HEK293 (cell line): ENCODE data around the gene TLE2.

ENCODE experiments used
- BCL11A ChIP-seq: fragments of 450-650 bp; formaldehyde crosslinking; IDR thresholded peaks from 2 replicates; pipeline ENCODE4 v1.5.1; 2016; ENCODE audit warnings: low read depth, missing biosample characterization, missing genetic modification characterization
- EGR2 ChIP-seq: fragments of 450-650 bp; formaldehyde crosslinking; IDR thresholded peaks from 2 replicates; pipeline ENCODE4 v1.5.1; 2016; ENCODE audit warnings: low read depth, missing biosample characterization, missing genetic modification characterization
- ELK4 ChIP-seq: IDR thresholded peaks from 2 replicates; pipeline ENCODE4 v1.6.1; 2011; ENCODE audit warnings: mild to moderate bottlenecking, low read depth, low read length, borderline replicate concordance
- PRDM6 ChIP-seq: fragments of 450-650 bp; formaldehyde crosslinking; IDR thresholded peaks from 2 replicates; pipeline ENCODE4 v1.5.1; 2017; ENCODE audit warnings: missing biosample characterization, missing genetic modification characterization
- SP7 ChIP-seq: fragments of 450-650 bp; formaldehyde crosslinking; IDR thresholded peaks from 2 replicates; pipeline ENCODE4 v1.5.1; 2016; ENCODE audit warnings: missing biosample characterization, missing genetic modification characterization
- ZBTB17 ChIP-seq: fragments of 450-650 bp; formaldehyde crosslinking; IDR thresholded peaks from 2 replicates; pipeline ENCODE4 v1.5.1; 2016; ENCODE audit warnings: missing biosample characterization, missing genetic modification characterization
- ZBTB20 ChIP-seq: fragments of 450-650 bp; formaldehyde crosslinking; IDR thresholded peaks from 2 replicates; pipeline ENCODE4 v1.5.1; 2016; ENCODE audit warnings: missing biosample characterization, missing genetic modification characterization
- ZBTB26 ChIP-seq: fragments of 450-650 bp; formaldehyde crosslinking; optimal IDR thresholded peaks from 2 replicates; pipeline ENCODE3; 2016; ENCODE audit warnings: missing biosample characterization, mild to moderate bottlenecking, missing genetic modification characterization
- ZBTB48 ChIP-seq: fragments of 450-650 bp; formaldehyde crosslinking; IDR thresholded peaks from 2 replicates; pipeline ENCODE4 v1.5.1; 2016; ENCODE audit warnings: missing biosample characterization, missing genetic modification characterization
- ZFHX2 ChIP-seq: fragments of 450-650 bp; formaldehyde crosslinking; conservative IDR thresholded peaks from 2 replicates; pipeline ENCODE4 v1.5.1; 2016; ENCODE audit warnings: missing biosample characterization, missing genetic modification characterization
- ZFP37 ChIP-seq: fragments of 450-650 bp; formaldehyde crosslinking; IDR thresholded peaks from 2 replicates; pipeline ENCODE4 v1.5.1; 2016; ENCODE audit warnings: missing biosample characterization, missing genetic modification characterization
- ZNF175 ChIP-seq: fragments of 450-650 bp; formaldehyde crosslinking; IDR thresholded peaks from 2 replicates; pipeline ENCODE4 v1.5.1; 2016; ENCODE audit warnings: missing biosample characterization, missing genetic modification characterization
- ZNF239 ChIP-seq: fragments of 450-650 bp; formaldehyde crosslinking; IDR thresholded peaks from 2 replicates; pipeline ENCODE4 v1.5.1; 2016; ENCODE audit warnings: missing biosample characterization, missing genetic modification characterization
- ZNF24 ChIP-seq: fragments of 450-650 bp; formaldehyde crosslinking; IDR thresholded peaks from 2 replicates; pipeline ENCODE4 v1.5.1; 2016; ENCODE audit warnings: missing biosample characterization, missing genetic modification characterization
- ZNF394 ChIP-seq: fragments of 450-650 bp; formaldehyde crosslinking; IDR thresholded peaks from 2 replicates; pipeline ENCODE4 v1.5.1; 2016; ENCODE audit warnings: missing biosample characterization, missing genetic modification characterization, mild to moderate bottlenecking, moderate library complexity, borderline replicate concordance
- ZNF555 ChIP-seq: fragments of 450-650 bp; formaldehyde crosslinking; conservative IDR thresholded peaks from 2 replicates; pipeline ENCODE4 v1.5.1; 2017; ENCODE audit warnings: missing biosample characterization, mild to moderate bottlenecking, missing genetic modification characterization, inconsistent platforms
- ZNF558 ChIP-seq: fragments of 450-650 bp; formaldehyde crosslinking; IDR thresholded peaks from 2 replicates; pipeline ENCODE4 v1.5.1; 2016; ENCODE audit warnings: missing biosample characterization, missing genetic modification characterization
- ZNF76 ChIP-seq: fragments of 450-650 bp; formaldehyde crosslinking; IDR thresholded peaks from 2 replicates; pipeline ENCODE4; 2016; ENCODE audit warnings: low read depth, missing biosample characterization, missing genetic modification characterization, borderline replicate concordance
- ZNF791 ChIP-seq: fragments of 450-650 bp; formaldehyde crosslinking; IDR thresholded peaks from 2 replicates; pipeline ENCODE4 v1.5.1; 2016; ENCODE audit warnings: missing biosample characterization, missing genetic modification characterization
- TF ChIP-seq, protein P1 (sequence below): fragments of 450-650 bp; IDR thresholded peaks from 2 replicates; pipeline ENCODE4 v1.5.1; 2018; ENCODE audit warnings: missing biosample characterization, mild to moderate bottlenecking, missing genetic modification characterization
- TF ChIP-seq, protein P2 (sequence below): fragments of 450-650 bp; formaldehyde crosslinking; IDR thresholded peaks from 2 replicates; pipeline ENCODE4 v1.5.1; 2016; ENCODE audit warnings: missing biosample characterization, missing genetic modification characterization
- TF ChIP-seq, protein P3 (sequence below): fragments of 450-650 bp; formaldehyde crosslinking; IDR thresholded peaks from 2 replicates; pipeline ENCODE4 v1.5.1; 2017; ENCODE audit warnings: missing biosample characterization, missing genetic modification characterization
- TF ChIP-seq, protein P4 (sequence below): fragments of 450-650 bp; formaldehyde crosslinking; IDR thresholded peaks from 2 replicates; pipeline ENCODE4 v1.5.1; 2016; ENCODE audit warnings: missing biosample characterization, missing genetic modification characterization
- TF ChIP-seq, protein P5 (sequence below): fragments of 450-650 bp; IDR thresholded peaks from 2 replicates; pipeline ENCODE4 v1.5.1; 2018; ENCODE audit warnings: missing biosample characterization, missing genetic modification characterization

TLE2 gene

GRCh38 chr19:3047496-3048189 lies 18.6 kb upstream of the TLE2 start (continued):
- TF ChIP-seq ZNF394 (tag by site-specific recombination) (0 out of 2 replicates have a peak, but pooled peaks have one; percentile 26), BCL11A (no peak), ZBTB26 (tag by site-specific recombination) (no peak), ZBTB48 (tag by site-specific recombination) (peak; percentile 36; the same call in 1 of the 2 replicates), ZNF175 (tag by site-specific recombination) (no peak), EGR2 (tag by site-specific recombination) (peak; percentile 28; the same call in 1 of the 2 replicates), ZBTB20 (tag by site-specific recombination) (peak; percentile 48; the same call in 1 of the 2 replicates), ZNF791 (tag by site-specific recombination) (no peak), ZFHX2 (tag by site-specific recombination) (peak; percentile 18; the same call in 1 of the 2 replicates), SP7 (tag by site-specific recombination) (peak; percentile 84), ZNF24 (tag by site-specific recombination) (peak; percentile 77; the same call in 1 of the 2 replicates), PRDM6 (peak; percentile 84), ZBTB17 (tag by site-specific recombination) (peak; percentile 82), ZNF76 (0 out of 2 replicates have a peak, but pooled peaks have one; percentile 27), ZNF558 (tag by site-specific recombination) (peak; percentile 53), ZNF555 (no peak), ZNF239 (tag by site-specific recombination) (no peak), ELK4 (no peak), ZFP37 (no peak)
- TF ChIP-seq, protein P1, sequence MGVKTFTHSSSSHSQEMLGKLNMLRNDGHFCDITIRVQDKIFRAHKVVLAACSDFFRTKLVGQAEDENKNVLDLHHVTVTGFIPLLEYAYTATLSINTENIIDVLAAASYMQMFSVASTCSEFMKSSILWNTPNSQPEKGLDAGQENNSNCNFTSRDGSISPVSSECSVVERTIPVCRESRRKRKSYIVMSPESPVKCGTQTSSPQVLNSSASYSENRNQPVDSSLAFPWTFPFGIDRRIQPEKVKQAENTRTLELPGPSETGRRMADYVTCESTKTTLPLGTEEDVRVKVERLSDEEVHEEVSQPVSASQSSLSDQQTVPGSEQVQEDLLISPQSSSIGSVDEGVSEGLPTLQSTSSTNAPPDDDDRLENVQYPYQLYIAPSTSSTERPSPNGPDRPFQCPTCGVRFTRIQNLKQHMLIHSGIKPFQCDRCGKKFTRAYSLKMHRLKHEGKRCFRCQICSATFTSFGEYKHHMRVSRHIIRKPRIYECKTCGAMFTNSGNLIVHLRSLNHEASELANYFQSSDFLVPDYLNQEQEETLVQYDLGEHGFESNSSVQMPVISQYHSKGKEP (tag by site-specific recombination), result no peak
- TF ChIP-seq, protein P2, sequence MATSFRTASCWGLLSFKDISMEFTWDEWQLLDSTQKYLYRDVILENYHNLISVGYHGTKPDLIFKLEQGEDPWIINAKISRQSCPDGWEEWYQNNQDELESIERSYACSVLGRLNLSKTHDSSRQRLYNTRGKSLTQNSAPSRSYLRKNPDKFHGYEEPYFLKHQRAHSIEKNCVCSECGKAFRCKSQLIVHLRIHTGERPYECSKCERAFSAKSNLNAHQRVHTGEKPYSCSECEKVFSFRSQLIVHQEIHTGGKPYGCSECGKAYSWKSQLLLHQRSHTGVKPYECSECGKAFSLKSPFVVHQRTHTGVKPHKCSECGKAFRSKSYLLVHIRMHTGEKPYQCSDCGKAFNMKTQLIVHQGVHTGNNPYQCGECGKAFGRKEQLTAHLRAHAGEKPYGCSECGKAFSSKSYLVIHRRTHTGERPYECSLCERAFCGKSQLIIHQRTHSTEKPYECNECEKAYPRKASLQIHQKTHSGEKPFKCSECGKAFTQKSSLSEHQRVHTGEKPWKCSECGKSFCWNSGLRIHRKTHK (tag by site-specific recombination), result no peak
- TF ChIP-seq, protein P3, sequence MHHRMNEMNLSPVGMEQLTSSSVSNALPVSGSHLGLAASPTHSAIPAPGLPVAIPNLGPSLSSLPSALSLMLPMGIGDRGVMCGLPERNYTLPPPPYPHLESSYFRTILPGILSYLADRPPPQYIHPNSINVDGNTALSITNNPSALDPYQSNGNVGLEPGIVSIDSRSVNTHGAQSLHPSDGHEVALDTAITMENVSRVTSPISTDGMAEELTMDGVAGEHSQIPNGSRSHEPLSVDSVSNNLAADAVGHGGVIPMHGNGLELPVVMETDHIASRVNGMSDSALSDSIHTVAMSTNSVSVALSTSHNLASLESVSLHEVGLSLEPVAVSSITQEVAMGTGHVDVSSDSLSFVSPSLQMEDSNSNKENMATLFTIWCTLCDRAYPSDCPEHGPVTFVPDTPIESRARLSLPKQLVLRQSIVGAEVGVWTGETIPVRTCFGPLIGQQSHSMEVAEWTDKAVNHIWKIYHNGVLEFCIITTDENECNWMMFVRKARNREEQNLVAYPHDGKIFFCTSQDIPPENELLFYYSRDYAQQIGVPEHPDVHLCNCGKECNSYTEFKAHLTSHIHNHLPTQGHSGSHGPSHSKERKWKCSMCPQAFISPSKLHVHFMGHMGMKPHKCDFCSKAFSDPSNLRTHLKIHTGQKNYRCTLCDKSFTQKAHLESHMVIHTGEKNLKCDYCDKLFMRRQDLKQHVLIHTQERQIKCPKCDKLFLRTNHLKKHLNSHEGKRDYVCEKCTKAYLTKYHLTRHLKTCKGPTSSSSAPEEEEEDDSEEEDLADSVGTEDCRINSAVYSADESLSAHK (tag by site-specific recombination), result peak; percentile 59; the same call in 1 of the 2 replicates
- TF ChIP-seq, protein P4, sequence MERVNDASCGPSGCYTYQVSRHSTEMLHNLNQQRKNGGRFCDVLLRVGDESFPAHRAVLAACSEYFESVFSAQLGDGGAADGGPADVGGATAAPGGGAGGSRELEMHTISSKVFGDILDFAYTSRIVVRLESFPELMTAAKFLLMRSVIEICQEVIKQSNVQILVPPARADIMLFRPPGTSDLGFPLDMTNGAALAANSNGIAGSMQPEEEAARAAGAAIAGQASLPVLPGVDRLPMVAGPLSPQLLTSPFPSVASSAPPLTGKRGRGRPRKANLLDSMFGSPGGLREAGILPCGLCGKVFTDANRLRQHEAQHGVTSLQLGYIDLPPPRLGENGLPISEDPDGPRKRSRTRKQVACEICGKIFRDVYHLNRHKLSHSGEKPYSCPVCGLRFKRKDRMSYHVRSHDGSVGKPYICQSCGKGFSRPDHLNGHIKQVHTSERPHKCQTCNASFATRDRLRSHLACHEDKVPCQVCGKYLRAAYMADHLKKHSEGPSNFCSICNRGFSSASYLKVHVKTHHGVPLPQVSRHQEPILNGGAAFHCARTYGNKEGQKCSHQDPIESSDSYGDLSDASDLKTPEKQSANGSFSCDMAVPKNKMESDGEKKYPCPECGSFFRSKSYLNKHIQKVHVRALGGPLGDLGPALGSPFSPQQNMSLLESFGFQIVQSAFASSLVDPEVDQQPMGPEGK (tag by site-specific recombination), result peak; percentile 92
- TF ChIP-seq, protein P5, sequence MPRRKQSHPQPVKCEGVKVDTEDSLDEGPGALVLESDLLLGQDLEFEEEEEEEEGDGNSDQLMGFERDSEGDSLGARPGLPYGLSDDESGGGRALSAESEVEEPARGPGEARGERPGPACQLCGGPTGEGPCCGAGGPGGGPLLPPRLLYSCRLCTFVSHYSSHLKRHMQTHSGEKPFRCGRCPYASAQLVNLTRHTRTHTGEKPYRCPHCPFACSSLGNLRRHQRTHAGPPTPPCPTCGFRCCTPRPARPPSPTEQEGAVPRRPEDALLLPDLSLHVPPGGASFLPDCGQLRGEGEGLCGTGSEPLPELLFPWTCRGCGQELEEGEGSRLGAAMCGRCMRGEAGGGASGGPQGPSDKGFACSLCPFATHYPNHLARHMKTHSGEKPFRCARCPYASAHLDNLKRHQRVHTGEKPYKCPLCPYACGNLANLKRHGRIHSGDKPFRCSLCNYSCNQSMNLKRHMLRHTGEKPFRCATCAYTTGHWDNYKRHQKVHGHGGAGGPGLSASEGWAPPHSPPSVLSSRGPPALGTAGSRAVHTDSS (tag by site-specific recombination), result no peak
- TF ChIP-seq, all 188 proteins: peak for 48
